ENCODE results near the gene PCBD1. TPM values are rescaled to one million over a fixed set of nuclear protein-coding genes. Genes with fewer than 3 reads are reported as not detected.

Gene PCBD1
- total RNA-seq, 4 donors from 2014 or later, result 31.0 to 57.8 (median 52.4) TPM

- H3K36me3 ChIP-seq, result no peaks in the 10 kb centered on the region
- H3K27ac ChIP-seq, result no peak overlapping the region
- no peaks in the 10 kb centered on the region for H3K9me3 ChIP-seq
- in situ Hi-C loops (cut with MboI; ENCODE audit: low sequenced_read_pairs in 4 of 4) (no loop called here), intact Hi-C loops (cut with DNase I; ENCODE audit: low total_unique reads) (no loop called here)
- DNase-seq (no peak), ATAC-seq (no peak)
- no peaks in the 10 kb centered on the region for H3K27me3 ChIP-seq
- TF ChIP-seq, protein P1, sequence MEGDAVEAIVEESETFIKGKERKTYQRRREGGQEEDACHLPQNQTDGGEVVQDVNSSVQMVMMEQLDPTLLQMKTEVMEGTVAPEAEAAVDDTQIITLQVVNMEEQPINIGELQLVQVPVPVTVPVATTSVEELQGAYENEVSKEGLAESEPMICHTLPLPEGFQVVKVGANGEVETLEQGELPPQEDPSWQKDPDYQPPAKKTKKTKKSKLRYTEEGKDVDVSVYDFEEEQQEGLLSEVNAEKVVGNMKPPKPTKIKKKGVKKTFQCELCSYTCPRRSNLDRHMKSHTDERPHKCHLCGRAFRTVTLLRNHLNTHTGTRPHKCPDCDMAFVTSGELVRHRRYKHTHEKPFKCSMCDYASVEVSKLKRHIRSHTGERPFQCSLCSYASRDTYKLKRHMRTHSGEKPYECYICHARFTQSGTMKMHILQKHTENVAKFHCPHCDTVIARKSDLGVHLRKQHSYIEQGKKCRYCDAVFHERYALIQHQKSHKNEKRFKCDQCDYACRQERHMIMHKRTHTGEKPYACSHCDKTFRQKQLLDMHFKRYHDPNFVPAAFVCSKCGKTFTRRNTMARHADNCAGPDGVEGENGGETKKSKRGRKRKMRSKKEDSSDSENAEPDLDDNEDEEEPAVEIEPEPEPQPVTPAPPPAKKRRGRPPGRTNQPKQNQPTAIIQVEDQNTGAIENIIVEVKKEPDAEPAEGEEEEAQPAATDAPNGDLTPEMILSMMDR (IDR thresholded peaks at IDR 0.05 in 4 of 5, conservative IDR thresholded peaks at IDR 0.05 in 1 of 5), result no peak
- no peak for TF ChIP-seq POLR2A (IDR thresholded peaks at IDR 0.05)
- peaks cover 9% of the 10 kb centered on the region in 2 donors for H3K4me1 ChIP-seq
- no peak overlapping the region for H3K4me3 ChIP-seq
These were observed 42.5 kb downstream of the PCBD1 start for GRCh38 chr10:70845816-70846215.

DNA sequence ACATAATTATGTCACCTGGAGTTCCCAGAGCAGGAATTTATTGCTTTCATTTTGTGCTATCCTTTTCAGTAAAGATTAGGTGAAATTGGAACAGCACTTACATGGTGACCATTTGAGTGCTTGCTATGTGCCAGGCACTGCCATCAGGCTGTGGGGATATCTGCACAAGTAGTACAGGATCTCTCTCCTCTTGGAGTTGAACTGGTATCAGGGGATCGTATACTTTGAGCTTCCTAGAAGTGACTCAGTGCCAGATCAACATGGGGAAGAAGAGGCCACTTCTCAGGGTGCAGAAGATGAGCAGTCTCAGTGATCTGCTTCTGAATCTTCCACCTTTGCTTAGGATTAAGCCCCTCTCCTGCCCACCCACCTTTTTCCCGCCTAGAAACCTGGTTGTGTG is 43.1 kb downstream of the PCBD1 start:
- H3K4me1 ChIP-seq, result peaks cover 9% of the 10 kb centered on the region in 2 donors
- H3K36me3 ChIP-seq, result no peaks in the 10 kb centered on the region
- in situ Hi-C loops (cut with MboI; ENCODE audit: low sequenced_read_pairs in 4 of 4) (no loop called here), intact Hi-C loops (cut with DNase I; ENCODE audit: low total_unique reads) (no loop called here)
- DNase-seq (no peak), ATAC-seq (no peak)
- H3K9me3 ChIP-seq, result no peaks in the 10 kb centered on the region
- H3K27ac ChIP-seq, result no peak overlapping the region
- no peaks in the 10 kb centered on the region for H3K27me3 ChIP-seq
- no peak overlapping the region for H3K4me3 ChIP-seq
- TF ChIP-seq POLR2A (IDR thresholded peaks at IDR 0.05), result no peak
- TF ChIP-seq, protein P1 (IDR thresholded peaks at IDR 0.05 in 4 of 5, conservative IDR thresholded peaks at IDR 0.05 in 1 of 5), result no peak

GRCh38 chr10:70843776-70844489 is 44.4 kb downstream of the PCBD1 start:
- TF ChIP-seq, protein P1 (IDR thresholded peaks at IDR 0.05 in 4 of 5, conservative IDR thresholded peaks at IDR 0.05 in 1 of 5), result no peak
- TF ChIP-seq POLR2A (IDR thresholded peaks at IDR 0.05), result no peak
- no peak overlapping the region for H3K4me3 ChIP-seq
- intact Hi-C loops (cut with DNase I; ENCODE audit: low total_unique reads), result no loop called here
- ATAC-seq (no peak), DNase-seq (no peak)
- no peaks in the 10 kb centered on the region for H3K36me3 ChIP-seq
- no peaks in the 10 kb centered on the region for H3K27me3 ChIP-seq
- no peaks in the 10 kb centered on the region for H3K9me3 ChIP-seq
- in situ Hi-C loops (cut with MboI; ENCODE audit: low sequenced_read_pairs in 4 of 4), result no loop called here
- H3K4me1 ChIP-seq, result peaks cover 9% of the 10 kb centered on the region in 2 donors
- no peak overlapping the region for H3K27ac ChIP-seq

DNA sequence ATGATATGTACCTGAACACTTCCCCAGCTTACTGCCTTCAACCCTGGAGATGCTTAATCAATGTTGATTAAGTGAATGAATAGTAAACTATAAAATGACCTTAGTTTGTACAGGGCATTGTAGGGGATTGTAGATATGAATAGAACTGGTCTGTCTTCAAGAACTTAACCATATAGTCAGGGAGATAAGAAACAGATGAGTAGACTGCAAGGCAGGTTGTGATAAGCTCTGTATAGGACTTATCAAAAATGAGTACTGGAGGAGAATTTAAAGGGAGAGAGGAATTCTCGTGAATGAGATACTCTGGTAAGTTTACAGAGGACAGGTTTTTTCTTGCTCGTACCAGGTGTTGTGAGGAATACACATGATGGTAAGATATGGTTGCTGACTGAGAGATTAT is 45.0 kb downstream of the PCBD1 start:
- peaks cover 9% of the 10 kb centered on the region in 2 donors for H3K4me1 ChIP-seq
- no peak overlapping the region for H3K27ac ChIP-seq
- TF ChIP-seq POLR2A (IDR thresholded peaks at IDR 0.05), result no peak
- TF ChIP-seq, protein P1 (IDR thresholded peaks at IDR 0.05 in 4 of 5, conservative IDR thresholded peaks at IDR 0.05 in 1 of 5), result no peak
- no peaks in the 10 kb centered on the region for H3K9me3 ChIP-seq
- no peak overlapping the region for H3K4me3 ChIP-seq
- no peaks in the 10 kb centered on the region for H3K36me3 ChIP-seq
- in situ Hi-C loops (cut with MboI; ENCODE audit: low sequenced_read_pairs in 4 of 4) (no loop called here), intact Hi-C loops (cut with DNase I; ENCODE audit: low total_unique reads) (no loop called here)
- no peak for ATAC-seq
- no peak for DNase-seq
- H3K27me3 ChIP-seq, result no peaks in the 10 kb centered on the region

DNA sequence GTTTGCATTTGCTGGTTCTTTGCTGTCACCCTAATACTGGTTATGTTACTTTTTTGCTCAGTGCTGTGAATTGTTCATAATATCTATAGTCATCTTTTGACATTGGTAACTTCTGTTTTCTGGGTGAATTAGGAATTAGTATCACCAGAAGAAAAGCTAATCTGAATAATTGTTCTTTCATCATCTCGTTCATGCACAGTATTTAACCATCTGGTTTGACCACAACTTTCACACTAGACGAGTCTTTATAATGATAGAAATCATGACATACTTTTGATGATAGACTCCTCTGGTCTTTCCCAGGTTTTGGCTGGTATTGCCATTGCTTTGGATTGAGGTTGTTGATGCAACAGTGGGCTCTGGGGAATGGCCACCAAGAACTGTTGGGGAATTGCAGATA is 47.5 kb downstream of the PCBD1 start:
- in situ Hi-C loops (cut with MboI; ENCODE audit: low sequenced_read_pairs in 4 of 4) (no loop called here), intact Hi-C loops (cut with DNase I; ENCODE audit: low total_unique reads) (no loop called here)
- Histone ChIP-seq H3K36me3 (no peaks in the 10 kb centered on the region), H3K27me3 (no peaks in the 10 kb centered on the region), H3K27ac (no peak overlapping the region), H3K4me3 (no peak overlapping the region), H3K9me3 (no peaks in the 10 kb centered on the region), H3K4me1 (no peaks in the 10 kb centered on the region)
- DNase-seq, result no peak
- no peak for ATAC-seq
- TF ChIP-seq, protein P1 (IDR thresholded peaks at IDR 0.05 in 4 of 5, conservative IDR thresholded peaks at IDR 0.05 in 1 of 5), result no peak
- no peak for TF ChIP-seq POLR2A (IDR thresholded peaks at IDR 0.05)

All from gastrocnemius medialis (tissue), 4 donors.